GM18951 (cell line): ENCODE measurements around the gene ARCN1.
"Not testable (repeated sequence)": the region's sequence is repeated elsewhere in the genome, so short reads cannot be mapped to it uniquely, and the experiment has no call there.

Experiments used
- POLR2A ChIP-seq: IDR thresholded peaks from 4 replicates; pipeline ENCODE4 v1.6.1; 2011; ENCODE audit warnings: mild to moderate bottlenecking; ENCODE audit not compliant: insufficient read length, insufficient read depth; ENCODE audit errors: extremely low read depth
- in situ Hi-C: fragments of 300-500 bp; cut with MboI; formaldehyde crosslinking; loops from one replicate; pipeline ENCODE4 v1.12.0; 2022; ENCODE audit warnings: low sequenced_read_pairs, mixed read lengths, inconsistent platforms; ENCODE audit not compliant: unreplicated experiment

The ARCN1 gene

DNA sequence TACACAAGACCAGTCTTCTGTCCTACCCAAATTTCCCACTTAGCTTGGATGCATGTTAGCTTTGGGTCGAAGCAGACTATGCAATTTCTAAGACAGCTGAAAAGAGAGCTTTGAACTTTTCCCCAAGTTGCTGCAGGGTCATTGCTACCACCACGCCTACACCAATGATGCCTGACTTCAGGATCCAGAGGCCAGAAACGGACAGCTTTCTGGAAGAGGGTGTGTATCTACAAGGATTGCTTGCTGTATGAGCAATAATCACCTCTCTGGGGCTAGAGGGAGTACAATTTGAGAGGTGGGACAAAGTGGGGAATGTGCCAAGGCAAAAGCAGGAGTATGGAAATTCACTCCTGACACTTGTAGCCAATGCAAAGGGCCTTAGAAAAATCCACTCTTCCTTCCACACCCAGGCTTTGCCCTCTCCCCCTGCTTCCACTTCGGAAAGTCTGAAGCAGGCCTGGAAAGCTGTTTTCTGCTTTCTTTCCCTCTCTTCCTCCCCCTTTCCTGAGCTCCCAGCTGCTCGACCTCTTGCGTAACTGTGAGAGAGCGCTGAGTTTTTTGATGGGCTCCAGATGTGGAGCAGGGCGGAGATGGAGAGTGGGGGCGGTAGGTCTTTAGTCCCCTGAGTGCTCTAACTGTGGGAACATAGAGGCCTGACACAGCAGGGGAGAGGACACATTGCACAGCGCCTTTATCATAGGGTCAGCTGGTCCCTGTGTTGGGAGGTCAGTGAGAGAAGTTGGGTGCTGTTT is 33.1 kb downstream of the ARCN1 start:
- in situ Hi-C loops, result no loop called here
- no peak for TF ChIP-seq POLR2A

DNA sequence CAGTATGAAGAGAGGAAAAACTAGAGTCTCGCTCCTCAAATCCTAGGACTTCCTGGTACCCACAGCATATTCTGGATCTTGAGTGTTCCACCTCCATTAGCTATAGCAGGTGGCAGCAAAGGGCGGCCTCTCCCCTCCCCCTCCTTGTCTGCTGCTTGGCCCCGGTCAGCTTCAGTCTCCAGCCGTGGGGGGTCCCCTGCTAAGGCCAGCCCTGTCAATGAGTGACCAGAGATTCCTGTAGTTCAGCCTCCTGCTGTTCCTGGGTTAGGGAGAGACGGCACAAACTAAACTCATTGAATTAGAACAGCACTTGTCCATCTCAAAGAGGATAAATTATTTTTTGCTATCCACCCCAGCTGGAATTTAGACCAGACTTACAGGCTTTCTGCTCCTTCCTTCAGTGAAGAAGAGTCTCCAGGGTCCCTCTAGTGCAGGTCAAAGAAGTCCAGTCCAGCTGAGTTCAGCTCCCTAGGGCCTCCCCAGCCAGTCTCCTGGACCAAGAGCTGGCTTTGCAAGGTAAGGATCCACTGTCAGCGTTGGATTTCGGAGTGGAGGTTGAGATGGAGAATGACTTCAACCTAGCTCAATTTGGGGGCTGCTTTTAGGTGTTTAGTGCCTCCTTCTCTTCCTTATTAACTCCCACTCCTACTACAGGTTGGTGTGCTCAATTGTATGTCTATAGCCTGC is 34.1 kb downstream of the ARCN1 start:
- no peak for TF ChIP-seq POLR2A
- in situ Hi-C loops, result no loop called here

DNA sequence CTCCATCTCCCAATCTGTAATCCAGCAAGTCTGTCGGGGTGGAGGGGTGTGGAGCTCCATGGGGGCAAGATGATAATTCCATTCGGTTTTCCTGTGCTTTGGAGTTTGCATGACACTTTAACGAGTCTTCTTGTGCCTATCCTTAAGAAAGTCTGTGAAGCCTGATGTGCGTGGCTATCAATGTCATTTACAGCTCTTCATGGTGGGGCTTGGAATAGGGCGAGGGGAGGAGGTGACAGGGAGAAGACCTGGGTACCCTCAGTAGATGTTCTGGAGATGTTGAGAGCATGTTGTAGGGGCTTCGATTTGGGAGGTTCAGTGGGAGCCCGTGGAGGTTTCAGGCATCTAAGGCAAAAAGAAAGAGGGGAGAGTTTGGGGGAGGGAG is 34.6 kb downstream of the ARCN1 start:
- in situ Hi-C loops, result no loop called here
- no peak for TF ChIP-seq POLR2A

DNA sequence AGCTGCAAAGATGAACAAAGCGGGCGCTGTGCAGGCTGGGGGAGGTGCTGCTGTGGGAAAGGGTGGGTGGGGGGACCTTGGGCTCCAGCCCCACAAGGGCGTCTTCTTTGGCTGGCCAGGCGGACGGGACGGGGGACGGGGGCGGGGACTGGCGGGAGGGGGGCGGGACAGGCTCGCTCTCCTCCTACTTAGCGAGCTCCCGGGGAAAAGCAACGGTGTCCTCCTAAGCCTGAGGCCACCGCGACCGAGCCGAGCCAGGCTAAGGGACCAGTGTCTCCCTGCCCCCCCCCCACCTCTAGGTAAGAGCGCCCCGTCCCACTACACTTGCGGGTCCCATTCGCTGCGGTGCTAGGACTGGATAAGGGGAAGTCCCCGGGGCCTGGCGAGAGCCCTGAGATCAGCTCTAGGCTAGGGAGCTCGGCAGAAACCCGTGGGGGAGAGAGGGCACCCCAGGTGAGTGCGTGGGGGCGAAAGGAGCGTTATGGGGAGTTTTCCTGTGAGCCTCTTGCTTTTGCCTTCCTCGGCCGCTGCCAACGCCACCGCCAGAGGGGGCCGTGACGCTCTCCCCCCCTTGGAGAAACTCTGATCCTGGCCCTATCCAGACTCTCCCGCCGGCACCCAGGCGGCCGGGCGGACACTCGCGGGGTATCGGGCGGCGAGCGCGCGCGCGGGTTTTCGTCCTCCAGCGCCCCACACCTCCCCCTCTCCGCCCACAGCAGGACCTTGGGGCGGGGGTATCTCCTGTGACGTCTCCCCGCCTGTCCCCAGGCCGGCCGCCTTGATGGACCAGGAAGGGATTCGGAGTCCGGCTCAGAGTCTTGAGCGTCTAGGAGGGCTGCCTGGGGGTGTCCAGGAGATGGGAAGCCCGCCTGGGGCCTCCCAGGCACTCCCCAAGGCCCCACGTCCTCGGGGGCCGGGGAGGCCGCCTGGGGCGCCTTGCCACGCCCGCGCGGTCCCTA is 35.5 kb downstream of the ARCN1 start, which contains the start of gene PHLDB1:
PHLDB1 (plus strand) TSS at position 215 of the 959 bp plus-strand sequence. CDS start 6,222 bp downstream, outside the sequence.
- TF ChIP-seq POLR2A, result no peak
- in situ Hi-C loops, result no loop called here

DNA sequence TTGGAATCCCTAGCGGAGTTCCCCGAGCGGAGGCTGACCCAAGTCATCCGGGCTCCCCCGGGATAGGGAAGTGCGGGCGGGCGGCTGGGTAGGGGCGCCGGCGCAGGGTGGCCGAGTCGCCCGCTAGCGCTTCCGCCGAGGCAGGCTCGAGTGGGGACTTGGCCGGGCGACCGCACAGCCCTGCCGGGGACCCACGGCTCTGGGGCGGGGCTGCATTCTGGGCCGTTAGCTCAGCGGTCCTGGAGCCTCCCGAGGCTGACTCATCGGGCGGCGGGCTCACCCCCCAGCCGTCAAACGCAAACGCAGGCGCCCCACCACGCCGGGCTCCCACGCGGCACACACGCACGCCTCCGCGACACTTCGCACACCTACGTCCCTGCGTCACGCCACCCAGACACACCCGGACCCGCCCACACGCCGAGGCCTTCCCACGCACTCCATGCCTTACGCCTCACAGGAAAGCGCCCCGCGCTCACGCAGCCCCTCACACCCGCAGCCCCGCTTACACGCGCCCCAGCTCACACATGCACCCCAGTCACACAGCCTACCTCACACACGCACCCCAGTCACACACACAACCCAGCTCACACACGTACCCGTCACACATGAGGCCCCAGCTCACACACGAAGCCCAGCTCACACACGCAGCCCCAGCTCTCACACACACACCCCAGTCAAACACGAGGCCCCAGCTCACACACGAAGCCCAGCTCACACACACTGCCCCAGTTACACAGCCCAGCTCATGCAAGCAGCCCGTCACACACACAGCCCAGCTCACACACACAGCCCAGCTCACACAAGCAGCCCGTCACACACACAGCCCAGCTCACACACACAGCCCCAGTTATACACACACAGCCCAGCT is 36.4 kb downstream of the ARCN1 start:
- TF ChIP-seq POLR2A, result no peak
- in situ Hi-C loops, result no loop called here

DNA sequence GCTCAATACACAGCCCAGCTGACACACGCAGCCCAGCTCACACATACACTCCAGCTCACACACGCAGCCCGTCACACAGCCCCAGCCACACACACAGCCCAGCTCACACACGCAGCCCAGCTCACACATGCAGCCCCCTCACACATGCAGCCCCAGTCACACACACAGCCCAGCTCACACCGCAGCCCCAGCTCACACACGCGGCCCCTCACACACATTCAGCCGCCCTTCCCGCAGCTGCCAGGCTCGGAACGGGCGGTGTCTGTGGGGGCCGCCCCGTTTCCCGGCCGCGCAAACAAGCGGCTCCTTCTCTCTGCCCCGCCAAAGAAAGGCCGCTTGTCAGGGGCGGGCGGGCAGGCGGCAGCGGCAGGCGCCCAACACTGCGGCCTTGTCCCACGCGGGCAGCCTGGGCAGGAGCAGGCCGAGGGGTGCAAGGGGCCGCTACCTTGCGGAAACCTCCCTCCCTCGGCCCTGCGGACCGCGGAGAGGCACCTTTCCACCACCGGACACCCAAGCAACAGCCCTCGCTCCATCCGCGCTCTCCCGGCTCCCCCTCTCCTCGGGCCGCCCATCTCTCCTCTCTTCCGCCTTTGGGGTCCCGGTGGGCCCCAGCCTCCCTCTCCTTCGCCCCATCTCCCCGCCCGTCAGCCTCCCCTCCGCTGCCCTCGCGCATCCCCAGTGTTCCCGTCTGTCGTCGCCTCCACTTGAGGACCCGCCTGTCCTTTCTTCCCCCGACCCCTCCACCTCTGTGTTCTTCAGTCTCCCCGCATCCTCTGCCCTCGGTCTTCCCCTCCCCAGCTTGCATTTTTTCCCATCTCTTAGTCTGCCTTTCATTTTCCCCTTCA is 37.4 kb downstream of the ARCN1 start:
- TF ChIP-seq POLR2A, result no peak
- in situ Hi-C loops, result no loop called here

DNA sequence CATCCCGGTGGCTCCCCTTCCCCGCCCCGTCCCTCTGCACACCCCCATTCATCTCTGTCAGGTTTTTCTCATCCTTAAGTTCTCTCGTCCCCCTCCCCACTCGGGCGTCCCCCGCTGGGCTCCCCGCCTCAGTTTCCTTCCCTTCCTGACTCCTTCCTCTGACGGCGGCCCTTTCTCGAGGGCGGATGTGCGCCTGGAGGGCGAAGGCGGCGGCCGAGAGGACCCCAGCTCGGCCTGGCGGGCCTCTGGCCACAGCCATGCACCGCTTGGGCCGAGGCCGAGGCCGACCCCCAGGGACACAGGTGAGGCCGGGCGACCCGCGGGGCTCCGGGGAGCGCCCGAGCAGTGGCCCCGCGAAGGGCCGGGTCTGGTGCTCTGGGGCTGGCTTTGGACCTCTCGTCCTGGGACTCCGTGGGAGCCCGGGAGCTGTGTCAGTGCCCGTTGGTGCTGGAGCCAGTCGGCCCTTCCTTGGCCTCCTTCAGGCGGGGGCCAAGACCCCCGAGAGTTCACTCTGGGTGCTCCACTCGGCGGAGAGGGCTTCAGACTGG is 38.1 kb downstream of the ARCN1 start:
- in situ Hi-C loops, result no loop called here
- no peak for TF ChIP-seq POLR2A

DNA sequence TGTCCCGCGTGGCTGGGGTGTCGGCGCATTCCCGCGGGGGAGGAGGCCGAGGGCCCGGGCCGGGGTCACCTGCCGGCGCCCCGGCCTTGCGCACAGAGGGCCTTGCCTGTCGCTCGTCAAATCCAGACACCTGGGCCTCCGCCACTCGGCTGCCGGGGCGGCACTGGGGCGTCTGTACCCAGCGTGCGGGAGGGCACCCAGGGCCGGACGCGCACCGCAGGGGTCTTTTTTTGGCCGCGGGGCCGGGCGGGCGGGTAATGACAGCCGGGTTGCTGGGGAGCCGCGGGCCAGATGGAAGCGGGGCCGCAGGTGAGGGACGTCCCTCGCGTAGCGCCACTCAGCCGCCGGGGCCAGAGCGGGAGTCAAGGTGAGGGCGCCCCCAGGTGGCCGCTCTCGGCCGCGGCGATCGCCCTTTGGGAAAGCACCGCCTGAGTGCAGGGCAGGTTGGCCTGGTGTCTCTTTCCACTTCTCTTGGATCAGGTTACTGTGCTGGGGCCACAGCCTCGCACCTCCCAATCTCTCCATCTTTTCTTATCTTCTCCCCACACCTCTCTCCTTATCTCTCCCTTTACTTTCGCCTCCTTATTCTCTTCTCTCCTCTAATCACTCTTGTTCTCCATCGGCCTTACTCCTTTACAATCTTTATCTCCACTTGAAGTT is 38.7 kb downstream of the ARCN1 start:
- in situ Hi-C loops, result no loop called here
- TF ChIP-seq POLR2A, result no peak

DNA sequence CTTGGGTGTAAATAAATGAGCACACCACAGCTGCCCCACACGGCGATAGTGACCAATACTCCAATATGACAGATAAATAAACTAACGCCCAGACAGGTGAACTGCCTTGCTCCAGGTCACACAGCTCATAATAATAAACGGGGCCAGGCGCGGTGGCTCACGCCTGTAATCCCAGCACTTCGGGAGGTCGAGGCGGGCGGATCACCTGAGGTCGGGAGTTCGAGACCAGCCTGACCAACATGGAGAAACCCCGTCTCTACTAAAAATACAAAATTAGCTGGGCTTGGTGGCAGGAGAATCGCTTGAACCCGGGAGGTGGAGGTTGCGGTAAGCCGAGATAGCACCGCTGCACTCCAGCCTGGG is 39.2 kb downstream of the ARCN1 start:
- in situ Hi-C loops, result not testable (repeated sequence)

DNA sequence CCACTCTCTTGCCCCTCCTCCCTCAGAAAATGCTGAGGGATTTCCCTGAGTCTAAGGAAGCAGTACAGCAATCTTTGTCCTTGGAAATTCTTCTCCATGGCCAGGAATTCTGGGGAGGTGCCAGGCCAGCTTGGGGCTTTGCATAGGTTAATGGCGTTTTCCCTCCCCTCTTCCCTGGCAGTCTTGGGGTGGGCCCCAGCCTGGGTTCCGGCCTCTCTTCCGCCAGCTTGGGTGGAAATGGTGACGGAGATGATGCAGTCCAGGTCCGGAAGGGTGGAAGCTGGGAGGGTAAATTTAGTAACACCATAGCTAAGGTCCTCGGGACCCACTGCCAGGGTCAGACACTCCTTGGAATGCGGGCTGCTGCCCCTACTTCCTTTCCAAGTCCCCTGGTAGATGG is 40.2 kb downstream of the ARCN1 start:
- no peak for TF ChIP-seq POLR2A
- in situ Hi-C loops, result no loop called here

DNA sequence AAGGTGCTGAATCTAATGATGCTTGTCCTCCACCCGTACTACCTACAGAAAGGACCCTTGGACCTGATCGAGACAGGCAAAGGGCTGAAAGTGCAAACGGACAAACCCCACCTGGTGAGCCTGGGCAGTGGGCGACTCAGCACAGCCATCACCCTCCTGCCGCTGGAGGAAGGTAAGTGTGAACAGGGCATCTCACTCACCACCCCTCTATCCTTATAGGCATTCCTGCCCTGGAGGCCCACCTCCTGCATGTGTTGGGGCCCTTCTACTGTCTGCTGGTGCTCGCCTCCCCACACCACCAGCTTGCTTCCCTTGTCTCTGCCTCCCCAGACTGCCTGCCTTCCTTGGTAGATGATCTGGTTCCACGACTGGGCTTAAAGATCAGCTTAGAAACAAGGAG is 42.3 kb downstream of the ARCN1 start:
- in situ Hi-C loops, result no loop called here
- TF ChIP-seq POLR2A, result no peak
